Measurements from ENCODE around the gene STK38L. TPM values are rescaled to one million over a fixed set of nuclear protein-coding genes. Genes with fewer than 3 reads are reported as not detected.

Gene STK38L
- total and polyA plus RNA-seq, 2 of the 8 experiments (the other 6 are each of a cell fraction or from before 2014, with no cell fraction given) = 8.1 to 63.6 TPM

DNA sequence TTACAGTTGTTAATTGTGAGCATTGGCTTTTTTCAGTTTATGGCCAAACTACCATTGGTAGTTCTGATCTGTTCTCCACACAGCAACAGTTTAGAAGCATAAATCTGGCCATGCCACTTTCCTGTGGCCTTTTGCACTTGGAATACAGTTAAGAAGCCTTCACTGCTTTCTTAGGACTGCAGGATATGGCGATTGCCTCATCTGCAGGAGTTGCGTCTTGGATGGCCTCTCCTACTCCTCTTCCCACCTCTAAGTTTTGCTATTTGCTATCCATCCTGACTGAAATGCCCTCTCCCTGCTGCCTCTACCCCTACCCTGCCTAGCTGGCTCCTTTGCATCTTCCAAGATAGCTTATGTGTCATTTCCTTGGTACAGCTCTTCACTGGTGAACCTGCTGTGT is 75.8 kb downstream of the STK38L start:
- H3K27ac ChIP-seq (ENCODE audit: low read depth, low read length) = no peak overlapping the region
- peak; percentile 39 for FAIRE-seq
- H3K56ac ChIP-seq (replicated peaks; ENCODE audit: insufficient read length, low read depth, low read length) = no peak overlapping the region
- no peaks in the 10 kb centered on the region for H3K23me2 ChIP-seq (ENCODE audit: low read depth, low read length)
- H3K4ac ChIP-seq (replicated peaks; ENCODE audit: insufficient read length, low read depth, low read length) = no peak overlapping the region
- no peak overlapping the region for H3K18ac ChIP-seq (ENCODE audit: extremely low read depth, low read length)
- H2AK5ac ChIP-seq (ENCODE audit: low read depth, low read length) = no peak overlapping the region; the same call in 1 of the 2 replicates
- no peak overlapping the region for H4K91ac ChIP-seq (replicated peaks; ENCODE audit: insufficient read length, low read length)
- no peaks in the 10 kb centered on the region for H3K9me3 ChIP-seq (ENCODE audit: insufficient read depth in 2 of 2, low read depth in 1 of 2, low read length in 1 of 2)
- CTCF ChIA-PET (ENCODE audit: partially characterized antibody) = interaction anchor here (0.6 to 1.8 kb wide), 4 partner anchors 8 to 1956 kb away, joined by 3 to 7 read pairs (median 4); no protein-coding TSS in a partner anchor
- H3K4me3 ChIP-seq (ENCODE audit: extremely low read depth in 1 of 4, insufficient read depth in 2 of 4, low read depth in 3 of 4, low read length in 4 of 4) = no peak overlapping the region
- no peaks in the 10 kb centered on the region for H3K79me1 ChIP-seq (ENCODE audit: low read depth, low read length)
- WGBS, 2 experiments (ENCODE audit: extremely low coverage in 1 of 2, insufficient coverage in 1 of 2, insufficient read length in 1 of 2, insufficient replicate concordance in 2 of 2, low coverage in 1 of 2, low lambda C conversion rate in 2 of 2, missing lambda C conversion rate in 1 of 2) = 65% methylated on average over 2 of the region's 2 CpGs; no CpG with 5 or more reads in 1 of the 2 experiments
- no peak overlapping the region for H2BK5ac ChIP-seq (ENCODE audit: low read depth, low read length)
- no peak overlapping the region for H2BK120ac ChIP-seq (replicated peaks; ENCODE audit: low read depth, low read length)
- H2BK12ac ChIP-seq (ENCODE audit: low read depth, low read length) = no peak overlapping the region
- H3K4me2 ChIP-seq (ENCODE audit: insufficient read depth in 1 of 2, low read depth in 2 of 2, low read length in 2 of 2) = 0 out of 4 replicates have a peak overlapping the region, but pooled peaks of 1 of the 2 experiments have one; percentile 25
- no peak overlapping the region for H2BK20ac ChIP-seq (ENCODE audit: low read length)
- DNase-seq (ENCODE audit: low read depth in 1 of 2, low spot score in 2 of 2) = no peak
- POLR2A ChIA-PET (ENCODE audit: partially characterized antibody) = interaction anchor here (0.8 to 2.5 kb wide), 3 partner anchors 10 to 231 kb away, joined by 3 to 11 read pairs (median 6); partner anchors contain the start of gene BMAL2
- peaks cover 0 to 39% (median 12%) of the 10 kb centered on the region in 4 experiments; a peak in 6 of 8 replicates for H3K36me3 ChIP-seq (ENCODE audit: control insufficient read depth in 2 of 4, insufficient read depth in 4 of 4, low read length in 3 of 4)
- H3K79me2 ChIP-seq (ENCODE audit: control insufficient read depth in 1 of 2, insufficient read depth in 2 of 2, low read length in 2 of 2) = no peaks in the 10 kb centered on the region
- H3K4me1 ChIP-seq (replicated peaks in 1 of 4; ENCODE audit: control insufficient read depth in 3 of 4, insufficient read depth in 4 of 4, low read length in 3 of 4) = peaks cover 0 to 5% (median 4%) of the 10 kb centered on the region in 4 experiments; a peak in 5 of 7 replicates
- H4K20me1 ChIP-seq (replicated peaks in 1 of 2; ENCODE audit: control insufficient read depth in 1 of 2, insufficient read depth in 2 of 2, low read length in 2 of 2) = no peaks in the 10 kb centered on the region
- H3K9ac ChIP-seq (replicated peaks in 1 of 4; ENCODE audit: extremely low read depth in 1 of 4, low read depth in 3 of 4, low read length in 3 of 4) = no peak overlapping the region
- no peak overlapping the region for H2BK15ac ChIP-seq (ENCODE audit: low read length)
- no peak overlapping the region for H4K5ac ChIP-seq (ENCODE audit: insufficient read length, low read depth, low read length)
- H4K8ac ChIP-seq (ENCODE audit: extremely low read depth, insufficient read depth, low read length) = no peak overlapping the region
- no peak overlapping the region for H3K14ac ChIP-seq (ENCODE audit: insufficient read length)
- no peak overlapping the region for H3K23ac ChIP-seq (ENCODE audit: insufficient read length)
- no peak overlapping the region for H2AFZ ChIP-seq (ENCODE audit: low read length)
- H3K27me3 ChIP-seq (replicated peaks in 1 of 4; ENCODE audit: control insufficient read depth in 3 of 4, extremely low read depth in 1 of 4, insufficient read depth in 3 of 4, low read length in 3 of 4) = no peaks in the 10 kb centered on the region
- TF ChIP-seq KDM4A (IDR thresholded peaks at IDR 0.05; ENCODE audit: low read depth, low read length, severe bottlenecking) (no peak), SIX5 (IDR thresholded peaks at IDR 0.05; ENCODE audit: low read depth, low read length) (no peak), TBP (IDR thresholded peaks at IDR 0.05; ENCODE audit: low read depth, low read length) (no peak), TAF1 (IDR thresholded peaks at IDR 0.05; ENCODE audit: low read depth, low read length) (no peak), SP1 (IDR thresholded peaks at IDR 0.05; ENCODE audit: low read depth, low read length) (no peak), CHD1 (IDR thresholded peaks at IDR 0.05; ENCODE audit: low read depth, low read length) (no peak), RBBP5 (IDR thresholded peaks at IDR 0.05; ENCODE audit: borderline replicate concordance, low read depth, low read length) (no peak), POU5F1 (IDR thresholded peaks at IDR 0.05; ENCODE audit: low read depth, low read length) (no peak), NRF1 (IDR thresholded peaks at IDR 0.05; ENCODE audit: low read depth, low read length) (no peak), EP300 (IDR thresholded peaks at IDR 0.05; ENCODE audit: borderline replicate concordance in 1 of 2, low read depth in 2 of 2, low read length in 2 of 2) (no peak), ASH2L (IDR thresholded peaks at IDR 0.05; ENCODE audit: low read length) (no peak), TEAD4 (IDR thresholded peaks at IDR 0.05; ENCODE audit: low read depth, low read length) (no peak)
- TF ChIP-seq, protein P1, sequence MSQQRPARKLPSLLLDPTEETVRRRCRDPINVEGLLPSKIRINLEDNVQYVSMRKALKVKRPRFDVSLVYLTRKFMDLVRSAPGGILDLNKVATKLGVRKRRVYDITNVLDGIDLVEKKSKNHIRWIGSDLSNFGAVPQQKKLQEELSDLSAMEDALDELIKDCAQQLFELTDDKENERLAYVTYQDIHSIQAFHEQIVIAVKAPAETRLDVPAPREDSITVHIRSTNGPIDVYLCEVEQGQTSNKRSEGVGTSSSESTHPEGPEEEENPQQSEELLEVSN (IDR thresholded peaks at IDR 0.05) = no peak

All from H1 (cell line).